K562 (cell line): ENCODE data around the gene DGAT2. TPM values are rescaled to one million over a fixed set of nuclear protein-coding genes. Genes with fewer than 3 reads are reported as not detected.

Experiments used
- ATAC-seq: fragments of 200-7000 bp; cut with Tn5 transposase; 3 replicates; pipeline ENCODE4 v1.9.1; 2020; ENCODE audit warnings: moderate library complexity
- BruUV-seq: library from RNA; stranded (reverse); fragments of 400-500 nt; replicated peaks from 2 replicates; lab custom pipeline; 2021; lab: Mats Ljungman, UMichigan
- CTCF ChIA-PET: fragments of 300-600 bp; formaldehyde crosslinking; extraction: SDS; loops from one replicate; lab custom pipeline; 2021; ENCODE audit warnings: low intra/inter-chr PET ratio; lab: Yijun Ruan, JAX
- POLR2A ChIA-PET: fragments of 300-600, 350-650 bp; sonication (Branson Sonifier 250); formaldehyde crosslinking; extraction: SDS; loops from one replicate; lab custom pipeline; 2021; ENCODE audit warnings: antibody characterized with exemption, inconsistent platforms; lab: Yijun Ruan, JAX
- DNase-seq, 4 experiments: peaks; one replicate each; pipeline versions ENCODE4 v3.0.0 to v3.0.0-alpha.2; 2011 to 2018; ENCODE audit warnings: low spot score in 3 of 4, mixed read lengths in 3 of 4; ENCODE audit errors: extremely low read depth in 1 of 4
- FAIRE-seq: peaks from 2 replicates; lab custom pipeline; 2011; peaks lifted over from hg19 to GRCh38; lab: Jason Lieb, UNC
- H2AFZ ChIP-seq: 2 replicates; pipeline ENCODE4 v1.6.0; 2011; ENCODE audit warnings: low read depth, low read length, control low read depth, inconsistent platforms
- H3K27ac ChIP-seq: fragments of 200-600 bp; 3 replicates; pipeline ENCODE4 v1.8.0; 2011; ENCODE audit warnings: low read depth, mild to moderate bottlenecking, control low read depth, inconsistent platforms, low read length, moderate library complexity, mixed read lengths; ENCODE audit errors: extremely low read depth
- H3K27me3 ChIP-seq, 2 experiments: fragments of 300-600 bp in 1 of 2; 2 replicates in 1 of 2; 3 replicates in 1 of 2; pipeline versions ENCODE4 v1.6.0 to v1.8.0; 2011; ENCODE audit warnings: inconsistent platforms in 2 of 2, low read length in 2 of 2, mild to moderate bottlenecking in 1 of 2, mixed read lengths in 1 of 2, moderate library complexity in 1 of 2; ENCODE audit not compliant: control insufficient read depth in 2 of 2, insufficient read depth in 2 of 2
- H3K36me3 ChIP-seq: fragments of 300-600 bp; 3 replicates; pipeline ENCODE4 v1.8.0; 2011; ENCODE audit warnings: mild to moderate bottlenecking, low read length, inconsistent platforms; ENCODE audit not compliant: control insufficient read depth, insufficient read depth
- H3K4me1 ChIP-seq, 2 experiments: fragments of 200-600 bp in 1 of 2; replicated peaks in 1 of 2; 2 replicates in 1 of 2; 3 replicates in 1 of 2; pipeline versions ENCODE4 v1.5.1 to v1.8.0; 2011; ENCODE audit warnings: inconsistent platforms in 2 of 2, low read length in 2 of 2, mild to moderate bottlenecking in 1 of 2, mixed read lengths in 1 of 2, moderate library complexity in 1 of 2; ENCODE audit not compliant: control insufficient read depth in 2 of 2, insufficient read depth in 2 of 2
- H3K4me2 ChIP-seq: 2 replicates; pipeline ENCODE4 v1.6.1; 2011; ENCODE audit warnings: low read length, control low read depth, inconsistent platforms, mixed read lengths; ENCODE audit not compliant: insufficient read depth
- H3K4me3 ChIP-seq: fragments of 200-600 bp; sonication (generic), shearing (Covaris generic); 2 replicates; pipeline ENCODE4 v1.5.1; 2016; ENCODE audit warnings: control low read depth, inconsistent platforms
- H3K79me2 ChIP-seq: fragments of 200-600 bp; 3 replicates; pipeline ENCODE4 v1.8.0; 2011; ENCODE audit warnings: low read length, inconsistent platforms; ENCODE audit not compliant: control insufficient read depth, insufficient read depth
- H3K9ac ChIP-seq, 2 experiments: 2 replicates each; pipeline versions ENCODE4 v1.6.0 to v1.6.1; 2011; ENCODE audit warnings: low read depth in 2 of 2, low read length in 2 of 2, control low read depth in 1 of 2, inconsistent platforms in 1 of 2, mild to moderate bottlenecking in 1 of 2, mixed read lengths in 1 of 2; ENCODE audit not compliant: insufficient read depth in 1 of 2
- H3K9me1 ChIP-seq: one replicate; pipeline ENCODE4 v1.6.0; 2011; ENCODE audit warnings: inconsistent platforms, mild to moderate bottlenecking, low read length, moderate library complexity; ENCODE audit not compliant: control insufficient read depth, insufficient read depth
- H3K9me3 ChIP-seq: replicated peaks from 2 replicates; pipeline ENCODE4 v1.5.1; 2011; ENCODE audit warnings: low read depth, low read length, inconsistent platforms; ENCODE audit not compliant: control insufficient read depth, insufficient read depth
- H4K20me1 ChIP-seq: replicated peaks from 2 replicates; pipeline ENCODE4 v1.6.1; 2011; ENCODE audit warnings: low read length, inconsistent platforms, mixed read lengths; ENCODE audit not compliant: control insufficient read depth, insufficient read depth
- ZBTB40 ChIP-seq, 2 experiments: fragments of 450-650 bp in 1 of 2; sonication (generic) in 1 of 2; formaldehyde crosslinking in 1 of 2; IDR thresholded peaks; 2 replicates each; pipeline versions ENCODE4 v1.7.1 to v1.9.0; 2016 to 2022; ENCODE audit warnings: inconsistent platforms in 1 of 2, mild to moderate bottlenecking in 1 of 2, missing genetic modification reagents in 1 of 2
- WGBS: fragments of 100-300 bp; shearing (Covaris generic); methylation state at CpG from one replicate; pipeline ENCODE4 v1.1.6; 2016; ENCODE audit warnings: low coverage, mixed read lengths; ENCODE audit not compliant: insufficient coverage; ENCODE audit errors: missing lambda C conversion rate; 5-methylcytosine and 5-hydroxymethylcytosine counted together
- in situ Hi-C: fragments of 300-500 bp; cut with MboI; formaldehyde crosslinking; loops from 4 replicates; pipeline ENCODE4 v1.15.0; 2018; ENCODE audit warnings: inconsistent platforms, mixed read lengths
- intact Hi-C: fragments of 100-400 bp; cut with micrococcal nuclease; formaldehyde crosslinking; loops from 2 replicates; pipeline ENCODE4 v1.14.2; 2022
- polyA plus RNA-seq, 8 experiments: library from polyadenylated mRNA; depleted of rRNA in 4 of 8; stranded (reverse) in 5 of 8; unstranded in 3 of 8; fragments of >200 nt; fragmentation: Nextera tagmentation in 2 of 8; fragmentation: Illumina TruSeq in 1 of 8; extraction: Ambion mirVana in 2 of 8; extraction: Trizol in 1 of 8; gene quantifications; 2 replicates each; pipeline versions ENCODE4 v1.2.1 to v1.2.3, GENCODE V29; 2011 to 2014; ENCODE audit warnings: inconsistent platforms in 1 of 8, missing spikeins in 1 of 8
- total RNA-seq, 7 experiments: library from RNA; depleted of rRNA in 6 of 7; stranded (reverse); fragments of >200 nt in 6 of 7; fragmentation: Illumina TruSeq in 2 of 7; extraction: Trizol in 2 of 7; gene quantifications; 2 replicates each; pipeline versions ENCODE4 v1.2.1 to v1.2.3, GENCODE V29; 2011 to 2021; ENCODE audit warnings: low replicate concordance in 1 of 7

DGAT2 gene
- total and polyA plus RNA-seq, 9 of the 15 experiments (the other 6 are each of a cell fraction or from before 2014, with no cell fraction given): 0.68 to 2.8 (median 1.8) TPM

- H3K4me2 ChIP-seq: no peak overlapping the region
- CTCF ChIA-PET: no interaction called here
- no peak overlapping the region for H3K27ac ChIP-seq
- H3K79me2 ChIP-seq: no peaks in the 10 kb centered on the region
- no peaks in the 10 kb centered on the region for H3K9me3 ChIP-seq
- in situ Hi-C loops: loop anchor here (5.0 kb wide), 1 partner anchor 58 kb away; no protein-coding TSS in a partner anchor
- FAIRE-seq (no peak), ATAC-seq (no peak), DNase-seq (no peak)
- no TSS peak for BruUV-seq
- H3K4me3 ChIP-seq: no peak overlapping the region
- POLR2A ChIA-PET: interaction anchor here (0.6 to 1.0 kb wide), 4 partner anchors 17 to 1375 kb away, joined by 3 read pairs; no protein-coding TSS in a partner anchor
- no peaks in the 10 kb centered on the region for H3K27me3 ChIP-seq
- no peak overlapping the region for H3K9ac ChIP-seq
- H3K36me3 ChIP-seq: no peaks in the 10 kb centered on the region
- H3K9me1 ChIP-seq: no peaks in the 10 kb centered on the region
- no peak overlapping the region for H2AFZ ChIP-seq
- no peak for TF ChIP-seq ZBTB40 (IDR thresholded peaks at IDR 0.05)
- no peak for TF ChIP-seq ZBTB40 (CRISPR knock-in tag; IDR thresholded peaks at IDR 0.05)
- intact Hi-C loops: no loop called here
- whole genome bisulfite sequencing: 13% methylated on average over 2 of the region's 2 CpGs
- H4K20me1 ChIP-seq: no peaks in the 10 kb centered on the region
- peaks cover 4 to 18% of the 10 kb centered on the region in 2 experiments; a peak in 3 of 5 replicates for H3K4me1 ChIP-seq
Observed at GRCh38 chr11:75809111-75809510, 40.5 kb downstream of the DGAT2 start.
